GM10266 (cell line): ENCODE data around the gene ETAA1.

Experiments used
- DNase-seq: peaks from one replicate; pipeline ENCODE4 v3.0.0; 2012; ENCODE audit errors: extremely low spot score
- TF ChIP-seq, protein P1 (sequence below): IDR thresholded peaks from 2 replicates; pipeline ENCODE4 v1.5.1; 2012; ENCODE audit warnings: mild to moderate bottlenecking, low read depth; ENCODE audit not compliant: control insufficient read depth, insufficient read depth; ENCODE audit errors: missing control alignments

ETAA1 gene

DNA sequence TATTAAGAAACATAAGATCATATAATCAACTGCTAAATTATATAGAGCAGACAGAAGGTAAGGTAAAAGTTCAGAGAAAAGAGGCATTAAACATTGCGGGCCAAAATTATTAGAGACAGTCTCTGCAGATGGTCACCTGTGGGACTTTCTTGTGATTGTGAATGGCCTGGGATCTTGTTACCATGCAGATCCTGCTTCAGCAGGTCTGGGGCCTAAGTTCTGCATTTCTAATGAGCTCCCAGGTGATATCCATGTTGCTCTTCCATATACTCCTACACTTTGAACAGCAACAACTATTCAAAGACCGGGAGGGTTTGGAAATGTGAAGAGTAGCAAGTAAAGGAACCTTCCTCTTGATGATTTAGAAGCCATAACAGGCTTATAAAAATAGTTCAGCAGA is 8.5 kb upstream of the ETAA1 start:
- DNase-seq = no peak
- TF ChIP-seq, protein P1, sequence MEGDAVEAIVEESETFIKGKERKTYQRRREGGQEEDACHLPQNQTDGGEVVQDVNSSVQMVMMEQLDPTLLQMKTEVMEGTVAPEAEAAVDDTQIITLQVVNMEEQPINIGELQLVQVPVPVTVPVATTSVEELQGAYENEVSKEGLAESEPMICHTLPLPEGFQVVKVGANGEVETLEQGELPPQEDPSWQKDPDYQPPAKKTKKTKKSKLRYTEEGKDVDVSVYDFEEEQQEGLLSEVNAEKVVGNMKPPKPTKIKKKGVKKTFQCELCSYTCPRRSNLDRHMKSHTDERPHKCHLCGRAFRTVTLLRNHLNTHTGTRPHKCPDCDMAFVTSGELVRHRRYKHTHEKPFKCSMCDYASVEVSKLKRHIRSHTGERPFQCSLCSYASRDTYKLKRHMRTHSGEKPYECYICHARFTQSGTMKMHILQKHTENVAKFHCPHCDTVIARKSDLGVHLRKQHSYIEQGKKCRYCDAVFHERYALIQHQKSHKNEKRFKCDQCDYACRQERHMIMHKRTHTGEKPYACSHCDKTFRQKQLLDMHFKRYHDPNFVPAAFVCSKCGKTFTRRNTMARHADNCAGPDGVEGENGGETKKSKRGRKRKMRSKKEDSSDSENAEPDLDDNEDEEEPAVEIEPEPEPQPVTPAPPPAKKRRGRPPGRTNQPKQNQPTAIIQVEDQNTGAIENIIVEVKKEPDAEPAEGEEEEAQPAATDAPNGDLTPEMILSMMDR = no peak

- no peak for DNase-seq
- TF ChIP-seq, protein P1 = no peak
Observed at GRCh38 chr2:67389286-67389685, 7.8 kb upstream of the ETAA1 start.

DNA sequence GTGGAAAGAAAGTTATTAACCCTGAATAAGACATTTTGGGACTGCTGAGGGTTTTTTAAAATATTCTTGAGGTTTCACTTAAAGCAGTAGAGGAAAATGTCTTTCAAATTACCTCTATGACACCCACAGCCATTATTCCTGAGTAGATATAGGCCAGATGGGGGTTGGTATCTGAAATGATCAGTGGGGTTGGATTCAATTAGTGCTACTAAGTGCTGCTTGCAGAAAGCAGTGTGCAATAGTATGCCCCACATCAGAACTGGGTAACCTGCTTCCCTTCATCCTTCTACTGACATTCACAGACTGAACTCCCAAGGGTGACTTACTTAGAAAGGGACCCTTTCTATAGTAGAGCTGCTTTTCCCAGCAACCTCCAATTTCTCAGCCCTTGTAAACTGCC is 7.3 kb upstream of the ETAA1 start:
- TF ChIP-seq, protein P1 = no peak

DNA sequence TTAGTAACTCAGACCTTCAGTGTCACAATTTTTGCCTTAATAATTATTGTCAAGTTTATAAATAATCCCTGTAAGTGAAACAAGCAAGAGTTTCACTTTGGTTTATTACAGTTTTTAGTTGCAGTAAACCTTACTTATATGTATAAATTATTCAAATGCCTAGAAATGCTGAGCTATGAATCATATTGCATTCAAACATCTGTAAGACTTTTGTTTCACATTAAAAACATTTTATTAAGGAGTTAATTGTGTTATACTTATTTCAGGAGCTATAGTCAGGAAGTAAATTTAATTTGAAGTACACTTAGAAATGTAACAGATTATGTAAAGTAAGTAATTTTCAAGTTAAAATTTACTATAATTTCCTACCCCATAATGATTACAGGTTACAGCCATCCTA is 3.9 kb upstream of the ETAA1 start:
- DNase-seq = no peak
- TF ChIP-seq, protein P1 = no peak

More for the DNA sequence above, 7.3 kb upstream of the ETAA1 start:
- DNase-seq = no peak

DNA sequence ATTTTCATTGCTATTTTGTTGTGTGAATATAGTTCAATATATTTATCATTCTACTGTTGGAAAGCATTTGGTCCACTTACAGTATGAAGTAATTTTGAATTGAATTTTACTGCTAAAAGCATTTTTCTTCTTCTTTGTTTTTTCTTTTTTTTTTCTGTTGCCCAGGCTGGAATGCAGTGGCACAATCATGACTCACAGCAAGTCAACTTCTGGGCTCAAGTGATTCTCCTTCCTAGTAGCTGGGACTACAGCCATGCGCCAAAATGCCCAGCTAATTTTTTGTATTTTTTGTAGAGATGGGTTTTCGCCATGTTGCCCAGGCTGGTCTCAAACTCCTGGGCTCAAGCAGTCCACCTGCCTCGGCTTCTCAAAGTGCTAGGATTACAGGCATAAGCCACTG is 2.4 kb upstream of the ETAA1 start:
- TF ChIP-seq, protein P1 = no peak
- no peak for DNase-seq

DNA sequence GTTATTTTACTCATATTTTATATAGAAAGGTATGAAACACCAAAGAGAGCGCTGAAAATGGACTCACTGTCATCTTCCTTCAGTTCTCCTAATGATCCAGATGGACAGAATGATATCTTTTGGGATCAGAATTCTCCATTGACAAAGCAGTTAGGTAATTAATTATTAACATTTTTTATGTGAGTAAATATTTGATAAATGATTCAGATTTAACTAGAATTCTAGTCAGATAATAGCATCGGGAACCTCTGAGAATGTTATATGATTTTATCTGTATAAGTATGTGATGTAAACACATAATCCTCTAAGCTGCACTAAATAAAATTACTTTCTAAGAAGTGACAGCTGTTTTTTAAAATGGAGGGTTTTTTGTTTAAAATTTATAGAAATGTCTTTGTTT is 2.0 kb downstream of the ETAA1 start:
- DNase-seq = no peak
- TF ChIP-seq, protein P1 = no peak

DNA sequence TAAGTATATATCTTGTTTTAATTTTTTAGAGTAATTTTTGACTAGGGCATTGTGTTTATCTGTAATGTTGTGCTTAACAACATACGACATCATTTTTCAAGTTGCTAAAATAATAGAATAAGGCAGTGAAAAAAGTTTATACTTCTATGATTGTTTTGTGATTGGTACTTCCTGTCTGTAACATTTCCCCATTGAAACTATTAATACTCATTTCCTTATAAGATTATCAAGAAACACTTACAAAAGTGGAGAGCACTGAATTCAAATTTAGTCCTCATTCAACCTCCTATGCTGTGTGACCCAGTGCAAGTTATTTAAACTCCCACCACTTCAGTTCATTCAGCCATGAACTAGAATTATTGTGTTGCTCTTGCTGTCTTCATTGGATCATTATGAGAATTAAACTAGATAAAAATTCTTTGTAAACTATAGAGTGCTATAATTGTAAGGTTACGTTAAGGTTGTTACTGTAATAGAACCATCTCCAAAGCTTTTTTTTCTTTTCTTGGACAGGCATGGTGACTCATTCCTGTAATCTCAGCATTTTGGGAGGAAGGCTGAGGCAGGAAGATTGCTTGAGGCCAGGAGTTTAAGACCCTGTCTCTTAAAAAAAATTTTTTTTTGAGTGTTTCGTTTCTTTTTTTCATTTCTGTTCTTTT is 2.8 kb downstream of the ETAA1 start:
- DNase-seq = no peak
- TF ChIP-seq, protein P1 = no peak
